ENCODE data around the gene TBXAS1. TPM values are rescaled to one million over a fixed set of nuclear protein-coding genes. Genes with fewer than 3 reads are reported as not detected.

The TBXAS1 gene
- total RNA-seq, 2 donors from 2014 or later = 19.3 to 44.1 TPM

DNA sequence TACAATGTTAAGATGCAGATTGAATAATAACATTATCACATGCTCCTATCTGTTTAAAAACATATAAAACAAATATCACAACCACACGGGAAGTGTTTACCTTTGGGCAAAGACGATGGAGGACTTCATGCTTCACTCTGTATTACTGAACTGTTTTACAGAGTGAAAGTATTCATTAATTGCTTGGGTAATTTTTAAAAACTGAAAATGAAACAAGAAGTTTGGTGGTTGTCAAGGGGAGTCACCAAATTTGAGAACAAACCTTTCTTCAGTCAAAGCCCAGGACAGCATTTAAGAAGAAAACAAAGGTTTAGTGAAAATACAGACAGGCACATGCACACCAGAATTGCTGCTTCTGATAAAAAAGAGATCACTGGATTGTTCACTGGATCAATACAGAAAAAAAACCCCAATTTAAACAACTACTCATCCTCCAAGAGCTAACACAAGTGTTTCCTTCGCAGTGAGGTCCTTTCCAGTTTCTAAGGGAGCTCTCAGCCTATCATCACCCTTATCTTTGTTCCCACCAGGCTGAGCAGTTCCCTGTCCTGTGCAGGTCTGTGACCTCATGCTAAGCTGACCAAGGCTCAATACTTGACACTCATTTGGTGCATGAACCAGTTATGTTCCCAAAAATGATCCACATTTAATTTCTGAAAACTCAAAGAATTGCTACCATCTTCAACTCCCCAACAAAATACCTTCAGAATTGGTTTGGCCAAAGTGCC lies 224.9 kb downstream of the TBXAS1 start:
- Histone ChIP-seq H3K9me3 (no peaks in the 10 kb centered on the region), H3K4me1 (replicated peaks) (no peaks in the 10 kb centered on the region), H3K27ac (no peak overlapping the region), H3K4me3 (no peak overlapping the region), H3K36me3 (no peaks in the 10 kb centered on the region), H3K27me3 (replicated peaks; ENCODE audit: insufficient read depth) (no peaks in the 10 kb centered on the region)
- no peak for DNase-seq (ENCODE audit: low spot score)
- intact Hi-C loops (cut with DNase I) = no loop called here
- 56% methylated on average over 3 of the region's 3 CpGs for WGBS
- TF ChIP-seq POLR2AphosphoS5 (IDR thresholded peaks at IDR 0.05) (no peak), POLR2A (IDR thresholded peaks at IDR 0.05) (no peak)
- TF ChIP-seq, protein P1, sequence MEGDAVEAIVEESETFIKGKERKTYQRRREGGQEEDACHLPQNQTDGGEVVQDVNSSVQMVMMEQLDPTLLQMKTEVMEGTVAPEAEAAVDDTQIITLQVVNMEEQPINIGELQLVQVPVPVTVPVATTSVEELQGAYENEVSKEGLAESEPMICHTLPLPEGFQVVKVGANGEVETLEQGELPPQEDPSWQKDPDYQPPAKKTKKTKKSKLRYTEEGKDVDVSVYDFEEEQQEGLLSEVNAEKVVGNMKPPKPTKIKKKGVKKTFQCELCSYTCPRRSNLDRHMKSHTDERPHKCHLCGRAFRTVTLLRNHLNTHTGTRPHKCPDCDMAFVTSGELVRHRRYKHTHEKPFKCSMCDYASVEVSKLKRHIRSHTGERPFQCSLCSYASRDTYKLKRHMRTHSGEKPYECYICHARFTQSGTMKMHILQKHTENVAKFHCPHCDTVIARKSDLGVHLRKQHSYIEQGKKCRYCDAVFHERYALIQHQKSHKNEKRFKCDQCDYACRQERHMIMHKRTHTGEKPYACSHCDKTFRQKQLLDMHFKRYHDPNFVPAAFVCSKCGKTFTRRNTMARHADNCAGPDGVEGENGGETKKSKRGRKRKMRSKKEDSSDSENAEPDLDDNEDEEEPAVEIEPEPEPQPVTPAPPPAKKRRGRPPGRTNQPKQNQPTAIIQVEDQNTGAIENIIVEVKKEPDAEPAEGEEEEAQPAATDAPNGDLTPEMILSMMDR (IDR thresholded peaks at IDR 0.05) = no peak

- H3K4me1 ChIP-seq (replicated peaks) = peaks cover 6% of the 10 kb centered on the region
- intact Hi-C loops (cut with DNase I) = no loop called here
- DNase-seq (ENCODE audit: low spot score) = no peak
- 81% methylated on average over 4 of the region's 4 CpGs for WGBS
- H3K27me3 ChIP-seq (replicated peaks; ENCODE audit: insufficient read depth) = no peaks in the 10 kb centered on the region
- H3K27ac ChIP-seq = no peak overlapping the region
- no peak overlapping the region for H3K4me3 ChIP-seq
- H3K9me3 ChIP-seq = no peaks in the 10 kb centered on the region
- TF ChIP-seq POLR2A (IDR thresholded peaks at IDR 0.05) (no peak), POLR2AphosphoS5 (IDR thresholded peaks at IDR 0.05) (no peak)
- TF ChIP-seq, protein P1 (IDR thresholded peaks at IDR 0.05) = no peak
- no peaks in the 10 kb centered on the region for H3K36me3 ChIP-seq
These were observed 225.7 kb downstream of the TBXAS1 start for GRCh38 chr7:140054751-140055150.

GRCh38 chr7:140055833-140056232 lies 226.8 kb downstream of the TBXAS1 start:
- Histone ChIP-seq H3K4me1 (replicated peaks) (peaks cover 7% of the 10 kb centered on the region), H3K27ac (no peak overlapping the region), H3K27me3 (replicated peaks; ENCODE audit: insufficient read depth) (no peaks in the 10 kb centered on the region), H3K4me3 (no peak overlapping the region), H3K9me3 (no peaks in the 10 kb centered on the region), H3K36me3 (no peaks in the 10 kb centered on the region)
- DNase-seq (ENCODE audit: low spot score) = no peak
- 70% methylated on average over 2 of the region's 2 CpGs for WGBS
- intact Hi-C loops (cut with DNase I) = no loop called here
- TF ChIP-seq POLR2A (IDR thresholded peaks at IDR 0.05) = no peak
- TF ChIP-seq, protein P1 (IDR thresholded peaks at IDR 0.05) = no peak
- no peak for TF ChIP-seq POLR2AphosphoS5 (IDR thresholded peaks at IDR 0.05)

DNA sequence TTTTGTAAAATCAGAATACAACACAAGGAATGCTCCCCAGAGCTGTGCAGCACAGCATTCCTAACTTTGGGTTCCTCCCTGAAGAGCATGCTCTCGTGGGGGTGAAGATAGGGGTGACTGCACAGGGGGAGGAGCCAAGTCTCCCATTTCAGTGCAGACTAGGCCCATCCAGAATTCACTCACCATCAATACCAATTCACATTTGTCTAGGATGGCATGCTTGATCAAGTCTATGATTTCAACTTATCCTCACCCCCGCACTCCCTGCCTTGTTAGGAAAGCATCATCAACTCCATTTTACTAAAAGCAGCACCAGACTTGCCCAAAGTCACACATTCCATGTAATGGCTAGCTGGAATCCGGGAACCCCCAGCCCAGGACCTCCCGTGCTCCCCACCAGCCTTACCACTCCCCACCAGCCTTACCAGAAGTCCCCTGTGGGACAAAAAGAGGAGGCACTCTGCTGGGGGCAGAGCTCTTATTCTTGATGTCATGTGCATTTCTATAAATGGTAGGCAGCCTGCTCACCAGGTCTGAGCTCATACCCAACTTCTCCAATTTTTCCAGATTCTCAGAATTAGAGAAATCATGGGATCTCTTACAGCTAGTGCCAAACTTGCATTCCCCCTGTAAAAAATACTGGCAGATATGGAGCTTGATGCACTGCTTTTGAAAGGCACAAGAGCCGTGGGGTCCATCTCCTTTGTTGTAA lies 227.5 kb downstream of the TBXAS1 start:
- no peaks in the 10 kb centered on the region for H3K9me3 ChIP-seq
- no peak overlapping the region for H3K27ac ChIP-seq
- no peak for DNase-seq (ENCODE audit: low spot score)

More for the DNA sequence above, 227.5 kb downstream of the TBXAS1 start:
- Histone ChIP-seq H3K4me3 (no peak overlapping the region), H3K36me3 (no peaks in the 10 kb centered on the region), H3K4me1 (replicated peaks) (peaks cover 7% of the 10 kb centered on the region), H3K27me3 (replicated peaks; ENCODE audit: insufficient read depth) (no peaks in the 10 kb centered on the region)
- intact Hi-C loops (cut with DNase I) = no loop called here
- TF ChIP-seq, protein P1 (IDR thresholded peaks at IDR 0.05) = no peak
- no peak for TF ChIP-seq POLR2A (IDR thresholded peaks at IDR 0.05)
- no peak for TF ChIP-seq POLR2AphosphoS5 (IDR thresholded peaks at IDR 0.05)
- WGBS = 92% methylated on average over 5 of the region's 5 CpGs
